ENCODE measurements around the gene CBR1.

- TF ChIP-seq POLR2A (IDR thresholded peaks at IDR 0.05; ENCODE audit: control extremely low read depth in 1 of 2, low read depth in 2 of 2, low read length in 2 of 2) (no peak), EGR1 (IDR thresholded peaks at IDR 0.05; ENCODE audit: borderline replicate concordance, low read depth, low read length) (no peak), CTCF (IDR thresholded peaks at IDR 0.05; ENCODE audit: control extremely low read depth in 1 of 3, insufficient read depth in 1 of 3, low read depth in 1 of 3, low read length in 3 of 3) (no peak), SIX5 (IDR thresholded peaks at IDR 0.05; ENCODE audit: low read depth, low read length) (no peak), POLR2AphosphoS5 (IDR thresholded peaks at IDR 0.05; ENCODE audit: low read depth, low read length) (no peak), KDM1A (IDR thresholded peaks at IDR 0.05; ENCODE audit: borderline replicate concordance, low read length) (no peak), MAX (IDR thresholded peaks at IDR 0.05) (no peak)
These were observed 50.6 kb downstream of the CBR1 start for GRCh38 chr21:36120304-36120888.

Data from H1 (cell line).